H1 (cell line): ENCODE measurements around the gene TSPEAR. TPM values are rescaled to one million over a fixed set of nuclear protein-coding genes. Genes with fewer than 3 reads are reported as not detected.

ENCODE experiments used
- CTCF ChIA-PET: fragments of 300-600 bp; sonication (Branson Sonifier 250); formaldehyde crosslinking; loops from one replicate; lab custom pipeline; 2021; ENCODE audit not compliant: partially characterized antibody; lab: Charles Lee
- POLR2A ChIA-PET: fragments of 300-600 bp; sonication (Branson Sonifier 250); formaldehyde crosslinking; loops from one replicate; lab custom pipeline; 2021; ENCODE audit warnings: inconsistent platforms; ENCODE audit not compliant: partially characterized antibody; lab: Charles Lee
- DNase-seq, 2 experiments: peaks; one replicate each; pipeline versions ENCODE4 v3.0.0 to v3.0.0-alpha.2; 2010 to 2022; ENCODE audit warnings: low spot score in 2 of 2, low read depth in 1 of 2, mixed read lengths in 1 of 2
- FAIRE-seq: peaks from 2 replicates; lab custom pipeline; 2011; peaks lifted over from hg19 to GRCh38; lab: Jason Lieb, UNC
- H2AFZ ChIP-seq: 2 replicates; pipeline ENCODE4 v1.8.1; 2012; ENCODE audit warnings: low read length, inconsistent platforms
- H2AK5ac ChIP-seq: 2 replicates; pipeline ENCODE4 v1.6.1; 2013; ENCODE audit warnings: low read depth, low read length
- H2BK120ac ChIP-seq: replicated peaks from 2 replicates; pipeline ENCODE3; 2013; ENCODE audit warnings: low read depth, low read length, inconsistent platforms
- H2BK12ac ChIP-seq: 2 replicates; pipeline ENCODE4 v1.6.1; 2013; ENCODE audit warnings: low read depth, low read length
- H2BK15ac ChIP-seq: 2 replicates; pipeline ENCODE4 v1.6.1; 2013; ENCODE audit warnings: low read length
- H2BK20ac ChIP-seq: 2 replicates; pipeline ENCODE4 v1.6.1; 2013; ENCODE audit warnings: low read length
- H2BK5ac ChIP-seq: 2 replicates; pipeline ENCODE4 v1.6.1; 2013; ENCODE audit warnings: low read depth, low read length
- H3K14ac ChIP-seq: 2 replicates; pipeline ENCODE4 v1.6.1; 2013; ENCODE audit warnings: inconsistent platforms; ENCODE audit not compliant: insufficient read length
- H3K18ac ChIP-seq: 2 replicates; pipeline ENCODE4 v1.6.1; 2013; ENCODE audit warnings: low read length; ENCODE audit errors: extremely low read depth
- H3K23ac ChIP-seq: 2 replicates; pipeline ENCODE4 v1.6.1; 2013; ENCODE audit warnings: inconsistent platforms; ENCODE audit not compliant: insufficient read length
- H3K23me2 ChIP-seq: 2 replicates; pipeline ENCODE4 v1.6.1; 2013; ENCODE audit warnings: low read depth, low read length
- H3K27ac ChIP-seq: 2 replicates; pipeline ENCODE4 v1.6.1; 2011; ENCODE audit warnings: low read depth, low read length, inconsistent platforms
- H3K27me3 ChIP-seq, 4 experiments: replicated peaks in 1 of 4; 1 replicate in 1 of 4; 2 replicates in 3 of 4; pipeline versions ENCODE4 v1.6.1 to v1.8.1; 2011 to 2013; ENCODE audit warnings: low read length in 3 of 4, mild to moderate bottlenecking in 3 of 4, inconsistent platforms in 2 of 4, mixed read lengths in 2 of 4, moderate library complexity in 1 of 4; ENCODE audit not compliant: control insufficient read depth in 3 of 4, insufficient read depth in 3 of 4; ENCODE audit errors: extremely low read depth in 1 of 4
- H3K36me3 ChIP-seq, 4 experiments: 2 replicates each; pipeline versions ENCODE4 v1.6.1 to v1.8.1; 2011 to 2013; ENCODE audit warnings: mild to moderate bottlenecking in 4 of 4, low read length in 3 of 4, moderate library complexity in 2 of 4, control low read depth in 1 of 4, inconsistent platforms in 1 of 4; ENCODE audit not compliant: insufficient read depth in 4 of 4, control insufficient read depth in 2 of 4
- H3K4ac ChIP-seq: replicated peaks from 2 replicates; pipeline ENCODE3; 2013; ENCODE audit warnings: low read length, low read depth, mixed read lengths, inconsistent platforms; ENCODE audit not compliant: insufficient read length
- H3K4me1 ChIP-seq, 4 experiments: replicated peaks in 1 of 4; 1 replicate in 1 of 4; 2 replicates in 3 of 4; pipeline versions ENCODE4 v1.6.1 to v1.8.1; 2011 to 2013; ENCODE audit warnings: low read length in 3 of 4, inconsistent platforms in 2 of 4, mixed read lengths in 1 of 4; ENCODE audit not compliant: insufficient read depth in 4 of 4, control insufficient read depth in 3 of 4
- H3K4me2 ChIP-seq, 2 experiments: 2 replicates each; pipeline versions ENCODE4 v1.6.1 to v1.8.1; 2011 to 2013; ENCODE audit warnings: low read depth in 2 of 2, low read length in 2 of 2, control low read depth in 1 of 2, inconsistent platforms in 1 of 2, mild to moderate bottlenecking in 1 of 2; ENCODE audit not compliant: insufficient read depth in 1 of 2
- H3K4me3 ChIP-seq, 4 experiments: fragments of 200-600, 300-600 bp in 1 of 4; sonication (generic), shearing (Covaris generic), sonication (Bioruptor Twin) in 1 of 4; 2 replicates each; pipeline versions ENCODE4 v1.5.1 to v1.8.1; 2011 to 2016; ENCODE audit warnings: low read length in 4 of 4, low read depth in 3 of 4, control low read depth in 2 of 4, inconsistent platforms in 2 of 4, mild to moderate bottlenecking in 2 of 4, mixed read lengths in 1 of 4, moderate library complexity in 1 of 4; ENCODE audit not compliant: insufficient read depth in 2 of 4; ENCODE audit errors: extremely low read depth in 1 of 4
- H3K56ac ChIP-seq: replicated peaks from 2 replicates; pipeline ENCODE3; 2013; ENCODE audit warnings: low read depth, mild to moderate bottlenecking, mixed read lengths, low read length, inconsistent platforms; ENCODE audit not compliant: insufficient read length
- H3K79me1 ChIP-seq: 2 replicates; pipeline ENCODE4 v1.6.1; 2013; ENCODE audit warnings: low read depth, low read length, control low read depth
- H3K79me2 ChIP-seq, 2 experiments: 2 replicates each; pipeline versions ENCODE4 v1.6.1 to v1.8.1; 2012 to 2013; ENCODE audit warnings: low read length in 2 of 2, mild to moderate bottlenecking in 2 of 2, inconsistent platforms in 1 of 2; ENCODE audit not compliant: insufficient read depth in 2 of 2, control insufficient read depth in 1 of 2
- H3K9ac ChIP-seq, 4 experiments: replicated peaks in 1 of 4; 1 replicate in 1 of 4; 2 replicates in 3 of 4; pipeline versions ENCODE4 v1.6.1 to v1.8.1; 2011 to 2013; ENCODE audit warnings: low read depth in 3 of 4, low read length in 3 of 4, control low read depth in 2 of 4, mild to moderate bottlenecking in 2 of 4, moderate library complexity in 2 of 4, inconsistent platforms in 1 of 4; ENCODE audit errors: extremely low read depth in 1 of 4
- H3K9me3 ChIP-seq, 2 experiments: 2 replicates each; pipeline versions ENCODE4 v1.6.1 to v1.8.1; 2012 to 2013; ENCODE audit warnings: mild to moderate bottlenecking in 2 of 2, moderate library complexity in 2 of 2, control low read depth in 1 of 2, inconsistent platforms in 1 of 2, low read depth in 1 of 2, low read length in 1 of 2, mixed read lengths in 1 of 2; ENCODE audit not compliant: insufficient read depth in 2 of 2
- H4K20me1 ChIP-seq, 2 experiments: replicated peaks in 1 of 2; 2 replicates each; pipeline versions ENCODE3 to v1.8.1; 2011 to 2013; ENCODE audit warnings: inconsistent platforms in 2 of 2, low read length in 2 of 2, mild to moderate bottlenecking in 1 of 2; ENCODE audit not compliant: insufficient read depth in 2 of 2, control insufficient read depth in 1 of 2
- H4K5ac ChIP-seq: 2 replicates; pipeline ENCODE4 v1.6.1; 2013; ENCODE audit warnings: low read length, low read depth, mixed read lengths, inconsistent platforms; ENCODE audit not compliant: insufficient read length
- H4K8ac ChIP-seq: 2 replicates; pipeline ENCODE4 v1.8.0; 2013; ENCODE audit warnings: mild to moderate bottlenecking, moderate library complexity, low read length, inconsistent platforms; ENCODE audit not compliant: insufficient read depth; ENCODE audit errors: extremely low read depth
- H4K91ac ChIP-seq: replicated peaks from 2 replicates; pipeline ENCODE3; 2013; ENCODE audit warnings: low read length, mixed read lengths, inconsistent platforms; ENCODE audit not compliant: insufficient read length
- KDM4A ChIP-seq: IDR thresholded peaks from one replicate; pipeline ENCODE4 v1.7.1; 2012; ENCODE audit warnings: low read depth, mild to moderate bottlenecking, moderate library complexity, low read length, inconsistent platforms; ENCODE audit not compliant: severe bottlenecking
- WGBS, 2 experiments: shearing (Covaris generic) in 1 of 2; methylation state at CpG; one replicate each; pipeline versions ENCODE4 v1.1.6 to v1.1.7; 2013 to 2015; ENCODE audit warnings: low lambda C conversion rate in 2 of 2, mixed read lengths in 2 of 2, inconsistent platforms in 1 of 2, low coverage in 1 of 2, missing lambda C conversion rate in 1 of 2; ENCODE audit not compliant: insufficient replicate concordance in 2 of 2, insufficient coverage in 1 of 2, insufficient read length in 1 of 2; ENCODE audit errors: extremely low coverage in 1 of 2, missing lambda C conversion rate in 1 of 2; 5-methylcytosine and 5-hydroxymethylcytosine counted together
- polyA plus RNA-seq, 7 experiments: library from polyadenylated mRNA; depleted of rRNA in 3 of 7; stranded (reverse) in 5 of 7; unstranded in 2 of 7; fragments of >200 nt in 5 of 7; fragments of 200-250 nt in 2 of 7; gene quantifications; 1 replicate in 5 of 7; 2 replicates in 1 of 7; 4 replicates in 1 of 7; pipeline versions ENCODE4 v1.2.1 to v1.2.3, GENCODE V29; 2011 to 2013; ENCODE audit warnings: missing spikeins in 2 of 7, mixed read lengths in 2 of 7
- total RNA-seq: library from RNA; stranded (reverse); fragmentation: NEBNext Ultra II Directional; extraction: Animal tissue kit (Norgen Biotek cat#: 25700); gene quantifications from 2 replicates; pipeline ENCODE4 v1.2.1, GENCODE V29; 2021

TSPEAR gene
- total and polyA plus RNA-seq, 2 of the 8 experiments (the other 6 are each of a cell fraction or from before 2014, with no cell fraction given), result 0.58 to 0.89 TPM

DNA sequence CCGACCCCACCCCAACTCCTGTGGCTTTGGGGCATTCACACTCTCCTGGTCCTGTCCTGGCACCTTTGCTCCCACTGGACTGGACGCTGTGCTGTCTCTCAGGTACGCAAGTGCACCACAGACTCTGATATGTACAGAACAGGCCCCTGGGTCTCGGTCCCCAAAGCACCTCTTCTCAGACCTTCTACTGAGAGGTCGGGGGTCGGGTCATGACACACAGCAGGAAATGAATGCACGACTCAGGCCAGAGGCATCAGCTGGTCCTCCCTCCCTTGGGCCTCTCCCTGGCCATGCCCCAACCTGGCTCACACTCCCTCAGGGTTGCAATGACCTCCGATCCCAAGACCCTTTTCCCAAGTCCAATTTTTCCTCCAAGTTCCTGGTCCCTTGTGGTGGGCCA is 16.2 kb downstream of the TSPEAR start:
- Histone ChIP-seq H3K18ac (no peak overlapping the region; the same call in 1 of the 2 replicates), H3K27me3 (no peaks in the 10 kb centered on the region), H2AK5ac (no peak overlapping the region; the same call in 1 of the 2 replicates), H2BK15ac (peak overlapping the region; percentile 37; the same call in 1 of the 2 replicates), H3K9ac (no peak overlapping the region), H2BK120ac (no peak overlapping the region), H3K9me3 (peaks cover 0 to 4% of the 10 kb centered on the region in 2 experiments; a peak in 1 of 4 replicates), H3K79me2 (no peaks in the 10 kb centered on the region), H4K5ac (no peak overlapping the region), H3K4me3 (no peak overlapping the region), H3K23ac (no peak overlapping the region), H3K4ac (no peak overlapping the region), H3K27ac (no peak overlapping the region), H2BK20ac (no peak overlapping the region), H2BK12ac (0 out of 2 replicates have a peak overlapping the region, but pooled peaks have one; percentile 80), H3K14ac (no peak overlapping the region), H2AFZ (no peak overlapping the region), H4K20me1 (no peaks in the 10 kb centered on the region), H2BK5ac (0 out of 2 replicates have a peak overlapping the region, but pooled peaks have one; percentile 2), H3K23me2 (no peaks in the 10 kb centered on the region), H4K91ac (peak overlapping the region; percentile 62), H3K4me2 (no peak overlapping the region), H3K36me3 (no peaks in the 10 kb centered on the region), H3K4me1 (peaks cover 0 to 30% (median 16%) of the 10 kb centered on the region in 4 experiments; a peak in 6 of 7 replicates), H3K56ac (no peak overlapping the region), H4K8ac (no peak overlapping the region), H3K79me1 (peaks cover 3% of the 10 kb centered on the region; the same call in 1 of the 2 replicates)
- TF ChIP-seq KDM4A, result no peak
- WGBS, 2 experiments, result 73% methylated on average over 8 of the region's 8 CpGs; no CpG with 5 or more reads in 1 of the 2 experiments
- no peak for DNase-seq
- POLR2A ChIA-PET, result interaction anchor here (1.4 to 2.2 kb wide), 2 partner anchors 122 to 178 kb away, joined by 4 read pairs; partner anchors contain the start of gene KRTAP10-4
- FAIRE-seq, result no peak
- CTCF ChIA-PET, result interaction anchor here (0.6 to 3.8 kb wide), 6 partner anchors 9 to 443 kb away, joined by 3 to 13 read pairs (median 4); no protein-coding TSS in a partner anchor
